Cardiac muscle cell (in vitro differentiated cells and primary cell): Measurements from ENCODE around the gene TRIM66. TPM values are rescaled to one million over a fixed set of nuclear protein-coding genes. Genes with fewer than 3 reads are reported as not detected.

Experiments used
- DNase-seq, 2 donors: peaks; one replicate each; pipeline versions ENCODE4 v3.0.0 to v3.0.0-alpha.2; 2010 to 2017; ENCODE audit warnings: low read depth in 1 of 2, low spot score in 1 of 2
- H3K27ac ChIP-seq: fragments of 200-600 bp; sonication (generic); 2 replicates; pipeline ENCODE4 v1.5.1; 2016
- H3K27me3 ChIP-seq: fragments of 200-600 bp; sonication (generic); 2 replicates; pipeline ENCODE4 v1.6.0; 2016; ENCODE audit warnings: control low read depth
- H3K36me3 ChIP-seq: fragments of 200-600 bp; sonication (generic); 2 replicates; pipeline ENCODE4 v1.5.1; 2016; ENCODE audit warnings: control low read depth
- H3K4me1 ChIP-seq: fragments of 200-600 bp; sonication (generic); 2 replicates; pipeline ENCODE4 v1.8.1; 2017; ENCODE audit warnings: low read depth, mild to moderate bottlenecking, mixed run types
- H3K4me3 ChIP-seq: fragments of 200-600 bp; sonication (generic); 2 replicates; pipeline ENCODE4 v1.5.1; 2016; ENCODE audit warnings: mild to moderate bottlenecking
- H3K9me3 ChIP-seq: fragments of 200-600 bp; sonication (generic); 2 replicates; pipeline ENCODE4 v1.5.1; 2017; ENCODE audit warnings: low read depth, mild to moderate bottlenecking, control low read depth
- polyA plus RNA-seq: library from polyadenylated mRNA; unstranded; fragments of >200 nt; fragmentation: Nextera tagmentation; extraction: Ambion mirVana; gene quantifications from 2 replicates; pipeline ENCODE4 v1.2.1, GENCODE V29; 2016
- total RNA-seq: library from RNA; depleted of rRNA; stranded (reverse); fragments of >200 nt; gene quantifications from 2 replicates; pipeline ENCODE4 v1.2.3, GENCODE V29; 2016
- TF ChIP-seq, protein P1 (sequence below): IDR thresholded peaks from 2 replicates; pipeline ENCODE4 v1.5.1; 2012; ENCODE audit warnings: low read depth, mild to moderate bottlenecking, low read length

Gene TRIM66
- total and polyA plus RNA-seq, 2 experiments from 2014 or later: 3.9 to 10.9 TPM

GRCh38 chr11:8596504-8597046 lies 85.9 kb downstream of the TRIM66 start:
- TF ChIP-seq, protein P1, sequence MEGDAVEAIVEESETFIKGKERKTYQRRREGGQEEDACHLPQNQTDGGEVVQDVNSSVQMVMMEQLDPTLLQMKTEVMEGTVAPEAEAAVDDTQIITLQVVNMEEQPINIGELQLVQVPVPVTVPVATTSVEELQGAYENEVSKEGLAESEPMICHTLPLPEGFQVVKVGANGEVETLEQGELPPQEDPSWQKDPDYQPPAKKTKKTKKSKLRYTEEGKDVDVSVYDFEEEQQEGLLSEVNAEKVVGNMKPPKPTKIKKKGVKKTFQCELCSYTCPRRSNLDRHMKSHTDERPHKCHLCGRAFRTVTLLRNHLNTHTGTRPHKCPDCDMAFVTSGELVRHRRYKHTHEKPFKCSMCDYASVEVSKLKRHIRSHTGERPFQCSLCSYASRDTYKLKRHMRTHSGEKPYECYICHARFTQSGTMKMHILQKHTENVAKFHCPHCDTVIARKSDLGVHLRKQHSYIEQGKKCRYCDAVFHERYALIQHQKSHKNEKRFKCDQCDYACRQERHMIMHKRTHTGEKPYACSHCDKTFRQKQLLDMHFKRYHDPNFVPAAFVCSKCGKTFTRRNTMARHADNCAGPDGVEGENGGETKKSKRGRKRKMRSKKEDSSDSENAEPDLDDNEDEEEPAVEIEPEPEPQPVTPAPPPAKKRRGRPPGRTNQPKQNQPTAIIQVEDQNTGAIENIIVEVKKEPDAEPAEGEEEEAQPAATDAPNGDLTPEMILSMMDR: no peak
- no peaks in the 10 kb centered on the region for H3K27me3 ChIP-seq
- no peaks in the 10 kb centered on the region for H3K9me3 ChIP-seq
- H3K36me3 ChIP-seq: no peaks in the 10 kb centered on the region
- H3K4me3 ChIP-seq: no peak overlapping the region
- peaks cover 4% of the 10 kb centered on the region for H3K4me1 ChIP-seq
- no peak overlapping the region for H3K27ac ChIP-seq
- DNase-seq: no peak

DNA sequence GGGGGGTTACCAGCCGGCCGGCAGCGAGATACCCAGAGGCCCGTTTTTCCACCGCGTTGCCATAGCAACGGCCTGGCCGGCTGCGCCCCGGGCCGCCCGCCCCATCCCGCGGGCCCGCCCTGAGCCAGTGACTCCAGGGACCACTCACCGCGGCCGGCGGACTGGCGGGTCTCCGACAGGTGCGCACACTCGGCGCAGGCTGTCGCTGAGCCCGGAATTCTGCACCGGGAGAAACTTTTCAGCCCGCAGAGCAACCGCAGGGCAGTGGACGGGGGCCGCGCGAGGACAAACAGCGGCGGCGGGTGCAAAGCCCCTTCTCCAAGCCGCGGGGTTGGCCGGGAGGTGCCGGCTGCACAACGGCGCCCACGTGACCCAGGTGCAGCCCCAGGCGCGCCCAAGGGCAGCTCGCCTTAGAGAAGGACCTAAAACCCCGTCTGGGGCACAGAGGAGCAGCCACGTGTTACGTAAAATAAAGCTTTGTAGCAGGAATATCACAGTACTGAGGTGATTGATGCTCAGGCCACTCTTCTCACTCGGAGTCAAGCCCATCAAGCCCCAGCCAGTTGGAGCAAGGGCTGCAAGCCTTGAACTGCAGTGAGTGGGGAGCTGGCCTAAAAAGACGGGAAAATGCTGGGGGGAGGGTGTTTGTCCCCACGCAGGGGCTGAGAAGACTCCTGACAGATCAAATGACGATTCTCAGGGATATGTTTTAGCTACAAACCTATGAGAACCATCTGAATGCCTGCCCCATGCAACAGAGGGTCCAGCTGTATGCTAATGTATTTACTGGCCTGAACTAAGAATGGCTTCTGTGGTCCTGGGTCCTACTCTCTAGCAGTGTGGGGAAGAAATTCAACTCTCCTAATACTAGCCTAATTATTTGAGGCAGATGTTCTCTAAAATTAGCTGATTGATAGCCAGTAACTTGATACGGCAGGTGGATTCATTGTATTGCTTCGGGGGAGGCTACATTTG lies 88.2 kb downstream of the TRIM66 start, which contains the start of gene STK33:
Gene STK33, minus strand, starts transcription at position 294 of the 975 bp plus-strand sequence. CDS start 119,323 bp downstream, outside the sequence.
- Histone ChIP-seq H3K4me1 (peaks cover 4% of the 10 kb centered on the region), H3K27ac (no peak within 1 kb of the TSS), H3K36me3 (no peaks in the 10 kb centered on the region), H3K27me3 (no peaks in the 10 kb centered on the region), H3K4me3 (peak within 1 kb of the TSS; percentile 77), H3K9me3 (no peaks in the 10 kb centered on the region)
- TF ChIP-seq, protein P1: no peak
- peak; percentile 41 to 85 for DNase-seq

DNA sequence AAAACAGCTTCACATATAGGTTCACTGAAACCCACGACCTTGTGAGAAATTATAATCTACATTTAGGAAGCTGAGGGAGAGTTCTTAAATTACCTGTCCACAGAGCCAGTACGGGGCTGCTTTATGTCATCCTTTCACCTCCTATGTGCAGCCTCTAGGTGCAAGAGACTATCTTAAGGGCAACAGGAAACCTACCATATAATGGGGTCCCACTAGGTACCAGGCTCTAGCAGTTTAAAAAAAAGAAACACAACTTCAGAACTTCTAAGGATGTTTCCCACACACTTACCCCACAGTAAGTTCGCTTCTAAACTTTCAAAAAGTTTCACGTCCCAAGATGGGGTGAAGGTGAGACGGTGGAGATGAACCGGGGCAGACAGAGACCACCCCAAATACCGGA lies 89.0 kb downstream of the TRIM66 start:
- TF ChIP-seq, protein P1: no peak
- Histone ChIP-seq H3K27me3 (no peaks in the 10 kb centered on the region), H3K4me1 (peaks cover 4% of the 10 kb centered on the region), H3K36me3 (no peaks in the 10 kb centered on the region), H3K27ac (no peak overlapping the region), H3K4me3 (peak overlapping the region; percentile 77), H3K9me3 (no peaks in the 10 kb centered on the region)
- DNase-seq: no peak

- H3K27ac ChIP-seq: no peak overlapping the region
- DNase-seq: no peak
- no peak overlapping the region for H3K4me3 ChIP-seq
- no peaks in the 10 kb centered on the region for H3K4me1 ChIP-seq
- H3K36me3 ChIP-seq: no peaks in the 10 kb centered on the region
- no peaks in the 10 kb centered on the region for H3K27me3 ChIP-seq
- no peaks in the 10 kb centered on the region for H3K9me3 ChIP-seq
- TF ChIP-seq, protein P1: no peak
Observed at GRCh38 chr11:8587915-8588314, 94.5 kb downstream of the TRIM66 start.

DNA sequence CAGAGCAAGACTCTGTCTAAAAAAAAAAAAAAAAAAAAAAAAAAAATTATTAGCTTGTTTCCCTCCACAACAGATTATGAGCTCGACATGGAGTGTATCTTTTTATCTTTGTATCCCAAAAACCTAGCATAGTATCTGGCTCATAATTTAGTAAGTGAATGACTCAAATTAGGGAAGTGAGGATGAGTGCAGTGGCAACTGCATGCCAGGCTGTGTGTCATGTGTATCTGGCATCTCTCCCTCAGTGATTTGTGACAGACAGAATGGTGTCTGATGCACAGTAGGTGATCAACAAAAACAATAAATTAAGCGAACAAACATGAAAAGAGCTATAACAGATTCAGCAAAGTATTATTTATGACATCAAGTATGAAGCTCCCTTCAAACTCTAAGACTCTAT lies 95.7 kb downstream of the TRIM66 start:
- no peak for DNase-seq
- no peaks in the 10 kb centered on the region for H3K36me3 ChIP-seq
- H3K4me3 ChIP-seq: no peak overlapping the region
- H3K27ac ChIP-seq: no peak overlapping the region
- H3K27me3 ChIP-seq: no peaks in the 10 kb centered on the region
- H3K4me1 ChIP-seq: no peaks in the 10 kb centered on the region
- H3K9me3 ChIP-seq: no peaks in the 10 kb centered on the region
- TF ChIP-seq, protein P1: no peak
